IPS-15b (cell line): ENCODE results near the gene LYST.

Source experiments
- H3K27me3 ChIP-seq: one replicate; pipeline ENCODE4 v1.6.1; 2013; ENCODE audit warnings: low read length; ENCODE audit not compliant: control insufficient read depth, insufficient read depth
- H3K36me3 ChIP-seq: one replicate; pipeline ENCODE4 v1.6.1; 2013; ENCODE audit warnings: low read length; ENCODE audit not compliant: control insufficient read depth, insufficient read depth
- H3K4me1 ChIP-seq: one replicate; pipeline ENCODE4 v1.6.1; 2013; ENCODE audit warnings: mild to moderate bottlenecking, low read length; ENCODE audit not compliant: control insufficient read depth, insufficient read depth
- H3K4me3 ChIP-seq: one replicate; pipeline ENCODE4 v1.5.1; 2013; ENCODE audit warnings: low read depth, low read length
- H3K9ac ChIP-seq: one replicate; pipeline ENCODE4 v1.6.1; 2013; ENCODE audit warnings: low read depth, mild to moderate bottlenecking, low read length
- H3K9me3 ChIP-seq: one replicate; pipeline ENCODE4 v1.6.1; 2013; ENCODE audit warnings: mild to moderate bottlenecking, low read length; ENCODE audit not compliant: control insufficient read depth, insufficient read depth

Gene LYST

GRCh38 chr1:235902677-235903542, 36.2 kb upstream of the LYST start:
- Histone ChIP-seq H3K4me1 (no peaks in the 10 kb centered on the region), H3K4me3 (no peak overlapping the region), H3K9ac (no peak overlapping the region)

GRCh38 chr1:235901461-235901860, 34.8 kb upstream of the LYST start:
- Histone ChIP-seq H3K9ac (no peak overlapping the region), H3K4me3 (no peak overlapping the region), H3K27me3 (no peaks in the 10 kb centered on the region), H3K36me3 (no peaks in the 10 kb centered on the region), H3K4me1 (no peaks in the 10 kb centered on the region), H3K9me3 (no peaks in the 10 kb centered on the region)

More at GRCh38 chr1:235902677-235903542, 36.2 kb upstream of the LYST start:
- Histone ChIP-seq H3K36me3 (no peaks in the 10 kb centered on the region), H3K9me3 (no peaks in the 10 kb centered on the region), H3K27me3 (no peaks in the 10 kb centered on the region)

- no peak overlapping the region for H3K9ac ChIP-seq
- no peaks in the 10 kb centered on the region for H3K4me1 ChIP-seq
- H3K4me3 ChIP-seq = no peak overlapping the region
- no peaks in the 10 kb centered on the region for H3K27me3 ChIP-seq
- H3K9me3 ChIP-seq = no peaks in the 10 kb centered on the region
- H3K36me3 ChIP-seq = no peaks in the 10 kb centered on the region
Observed at GRCh38 chr1:235898126-235898525, 31.4 kb upstream of the LYST start.

GRCh38 chr1:235893840-235894239, 27.1 kb upstream of the LYST start:
- no peaks in the 10 kb centered on the region for H3K36me3 ChIP-seq
- H3K4me1 ChIP-seq = no peaks in the 10 kb centered on the region
- no peaks in the 10 kb centered on the region for H3K9me3 ChIP-seq
- no peaks in the 10 kb centered on the region for H3K27me3 ChIP-seq
- H3K9ac ChIP-seq = no peak overlapping the region
- no peak overlapping the region for H3K4me3 ChIP-seq

- H3K27me3 ChIP-seq = no peaks in the 10 kb centered on the region
- H3K4me3 ChIP-seq = no peak overlapping the region
- H3K9me3 ChIP-seq = no peaks in the 10 kb centered on the region
- no peaks in the 10 kb centered on the region for H3K36me3 ChIP-seq
- no peaks in the 10 kb centered on the region for H3K4me1 ChIP-seq
- H3K9ac ChIP-seq = no peak overlapping the region
Observed at GRCh38 chr1:235892734-235893413, 26.2 kb upstream of the LYST start.

GRCh38 chr1:235892202-235892601, 25.5 kb upstream of the LYST start:
- H3K27me3 ChIP-seq = no peaks in the 10 kb centered on the region
- no peaks in the 10 kb centered on the region for H3K4me1 ChIP-seq
- no peak overlapping the region for H3K4me3 ChIP-seq
- no peaks in the 10 kb centered on the region for H3K9me3 ChIP-seq
- no peaks in the 10 kb centered on the region for H3K36me3 ChIP-seq
- no peak overlapping the region for H3K9ac ChIP-seq

- H3K36me3 ChIP-seq = no peaks in the 10 kb centered on the region
- no peaks in the 10 kb centered on the region for H3K4me1 ChIP-seq
- H3K27me3 ChIP-seq = no peaks in the 10 kb centered on the region
- no peak overlapping the region for H3K4me3 ChIP-seq
- H3K9ac ChIP-seq = no peak overlapping the region
- H3K9me3 ChIP-seq = no peaks in the 10 kb centered on the region
Observed at GRCh38 chr1:235888119-235888643, 21.5 kb upstream of the LYST start.

GRCh38 chr1:235887676-235888075, 21.0 kb upstream of the LYST start:
- no peaks in the 10 kb centered on the region for H3K36me3 ChIP-seq
- no peaks in the 10 kb centered on the region for H3K9me3 ChIP-seq
- no peak overlapping the region for H3K4me3 ChIP-seq
- no peaks in the 10 kb centered on the region for H3K27me3 ChIP-seq
- no peaks in the 10 kb centered on the region for H3K4me1 ChIP-seq
- H3K9ac ChIP-seq = no peak overlapping the region

GRCh38 chr1:235885655-235886262, 19.1 kb upstream of the LYST start:
- no peaks in the 10 kb centered on the region for H3K27me3 ChIP-seq
- H3K4me1 ChIP-seq = no peaks in the 10 kb centered on the region
- H3K4me3 ChIP-seq = no peak overlapping the region
- no peak overlapping the region for H3K9ac ChIP-seq
- H3K36me3 ChIP-seq = no peaks in the 10 kb centered on the region
- H3K9me3 ChIP-seq = no peaks in the 10 kb centered on the region

GRCh38 chr1:235883261-235883927, 16.7 kb upstream of the LYST start:
- H3K4me1 ChIP-seq = no peaks in the 10 kb centered on the region
- no peak overlapping the region for H3K4me3 ChIP-seq

GRCh38 chr1:235882816-235883215, 16.1 kb upstream of the LYST start:
- no peaks in the 10 kb centered on the region for H3K36me3 ChIP-seq
- no peaks in the 10 kb centered on the region for H3K9me3 ChIP-seq
- H3K27me3 ChIP-seq = no peaks in the 10 kb centered on the region
- H3K4me3 ChIP-seq = no peak overlapping the region
- no peaks in the 10 kb centered on the region for H3K4me1 ChIP-seq
- no peak overlapping the region for H3K9ac ChIP-seq

More at GRCh38 chr1:235883261-235883927, 16.7 kb upstream of the LYST start:
- Histone ChIP-seq H3K9ac (no peak overlapping the region), H3K9me3 (no peaks in the 10 kb centered on the region), H3K27me3 (no peaks in the 10 kb centered on the region), H3K36me3 (no peaks in the 10 kb centered on the region)
